IMR-90 (cell line): ENCODE data around the gene HOXA3.

Experiments
- CEBPB ChIP-seq: IDR thresholded peaks from 2 replicates; pipeline ENCODE4 v1.6.1; 2012; ENCODE audit warnings: low read depth, low read length, improper control_type of control experiment
- CTCF ChIP-seq: conservative IDR thresholded peaks from 2 replicates; pipeline ENCODE4 v1.5.1; 2012; ENCODE audit warnings: mild to moderate bottlenecking, low read depth, low read length, improper control_type of control experiment
- ELK1 ChIP-seq: fragments of 150-350 bp; IDR thresholded peaks from 2 replicates; pipeline ENCODE4 v1.6.1; 2016; ENCODE audit warnings: low read depth, mild to moderate bottlenecking, low read length, moderate library complexity, borderline replicate concordance
- MAZ ChIP-seq: IDR thresholded peaks from 2 replicates; pipeline ENCODE4 v1.6.1; 2012; ENCODE audit warnings: low read depth, mild to moderate bottlenecking, low read length, improper control_type of control experiment, moderate library complexity, borderline replicate concordance
- MXI1 ChIP-seq: IDR thresholded peaks from 2 replicates; pipeline ENCODE4 v1.6.1; 2012; ENCODE audit warnings: low read depth, mild to moderate bottlenecking, low read length, moderate library complexity, borderline replicate concordance
- NFE2L2 ChIP-seq: fragments of 150-350 bp; IDR thresholded peaks from 2 replicates; pipeline ENCODE4 v1.6.1; 2016; ENCODE audit warnings: low read depth, mild to moderate bottlenecking, low read length
- POLR2A ChIP-seq: IDR thresholded peaks from 2 replicates; pipeline ENCODE4 v1.6.1; 2012; ENCODE audit warnings: mild to moderate bottlenecking, low read depth, low read length
- RAD21 ChIP-seq: IDR thresholded peaks from 2 replicates; pipeline ENCODE4 v1.6.1; 2012; ENCODE audit warnings: low read length, improper control_type of control experiment
- RCOR1 ChIP-seq: IDR thresholded peaks from 2 replicates; pipeline ENCODE4 v1.6.1; 2012; ENCODE audit warnings: mild to moderate bottlenecking, low read length, improper control_type of control experiment; ENCODE audit not compliant: insufficient replicate concordance
- SMC3 ChIP-seq: fragments of 150-350 bp; IDR thresholded peaks from 2 replicates; pipeline ENCODE4 v1.6.1; 2016; ENCODE audit warnings: low read depth, mild to moderate bottlenecking, antibody characterized with exemption, low read length, moderate library complexity

GRCh38 chr7:27168265-27168947 lies 16.0 kb upstream of the HOXA3 start:
- TF ChIP-seq CTCF: no peak
- TF ChIP-seq POLR2A: no peak
- TF ChIP-seq MAZ: no peak
- no peak for TF ChIP-seq RAD21
- no peak for TF ChIP-seq RCOR1
- no peak for TF ChIP-seq NFE2L2
- TF ChIP-seq CEBPB: no peak
- TF ChIP-seq SMC3: no peak
- TF ChIP-seq ELK1: no peak
- no peak for TF ChIP-seq MXI1
